Panc1 (cell line): ENCODE results near the gene CPA5.

ENCODE experiments used
- CTCF ChIP-seq: fragments of 450-650 bp; IDR thresholded peaks from 2 replicates; pipeline ENCODE4 v1.5.1; 2017; ENCODE audit warnings: mild to moderate bottlenecking
- POLR2AphosphoS5 ChIP-seq: IDR thresholded peaks from 2 replicates; pipeline ENCODE4 v1.6.1; 2012; ENCODE audit warnings: mild to moderate bottlenecking, low read depth, low read length, moderate library complexity
- TCF7L2 ChIP-seq: IDR thresholded peaks from 2 replicates; pipeline ENCODE4 v1.6.1; 2011; ENCODE audit warnings: mild to moderate bottlenecking, low read depth, low read length, inconsistent platforms
- TF ChIP-seq, protein P1 (sequence below), 2 experiments: IDR thresholded peaks; 2 replicates each; pipeline ENCODE4 v1.6.1; 2011 to 2012; ENCODE audit warnings: low read depth in 2 of 2, control low read depth in 1 of 2, low read length in 1 of 2, mild to moderate bottlenecking in 1 of 2, moderate library complexity in 1 of 2; ENCODE audit not compliant: insufficient read depth in 1 of 2

- no peak for TF ChIP-seq POLR2AphosphoS5
- no peak for TF ChIP-seq CTCF
- no peak for TF ChIP-seq TCF7L2
- TF ChIP-seq, protein P1, sequence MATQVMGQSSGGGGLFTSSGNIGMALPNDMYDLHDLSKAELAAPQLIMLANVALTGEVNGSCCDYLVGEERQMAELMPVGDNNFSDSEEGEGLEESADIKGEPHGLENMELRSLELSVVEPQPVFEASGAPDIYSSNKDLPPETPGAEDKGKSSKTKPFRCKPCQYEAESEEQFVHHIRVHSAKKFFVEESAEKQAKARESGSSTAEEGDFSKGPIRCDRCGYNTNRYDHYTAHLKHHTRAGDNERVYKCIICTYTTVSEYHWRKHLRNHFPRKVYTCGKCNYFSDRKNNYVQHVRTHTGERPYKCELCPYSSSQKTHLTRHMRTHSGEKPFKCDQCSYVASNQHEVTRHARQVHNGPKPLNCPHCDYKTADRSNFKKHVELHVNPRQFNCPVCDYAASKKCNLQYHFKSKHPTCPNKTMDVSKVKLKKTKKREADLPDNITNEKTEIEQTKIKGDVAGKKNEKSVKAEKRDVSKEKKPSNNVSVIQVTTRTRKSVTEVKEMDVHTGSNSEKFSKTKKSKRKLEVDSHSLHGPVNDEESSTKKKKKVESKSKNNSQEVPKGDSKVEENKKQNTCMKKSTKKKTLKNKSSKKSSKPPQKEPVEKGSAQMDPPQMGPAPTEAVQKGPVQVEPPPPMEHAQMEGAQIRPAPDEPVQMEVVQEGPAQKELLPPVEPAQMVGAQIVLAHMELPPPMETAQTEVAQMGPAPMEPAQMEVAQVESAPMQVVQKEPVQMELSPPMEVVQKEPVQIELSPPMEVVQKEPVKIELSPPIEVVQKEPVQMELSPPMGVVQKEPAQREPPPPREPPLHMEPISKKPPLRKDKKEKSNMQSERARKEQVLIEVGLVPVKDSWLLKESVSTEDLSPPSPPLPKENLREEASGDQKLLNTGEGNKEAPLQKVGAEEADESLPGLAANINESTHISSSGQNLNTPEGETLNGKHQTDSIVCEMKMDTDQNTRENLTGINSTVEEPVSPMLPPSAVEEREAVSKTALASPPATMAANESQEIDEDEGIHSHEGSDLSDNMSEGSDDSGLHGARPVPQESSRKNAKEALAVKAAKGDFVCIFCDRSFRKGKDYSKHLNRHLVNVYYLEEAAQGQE (IDR thresholded peaks at IDR 0.05; ENCODE audit: insufficient read depth in 1 of 2, low read depth in 2 of 2, low read length in 1 of 2): no peak
Observed at GRCh38 chr7:130322615-130323014, 22.0 kb upstream of the CPA5 start.
